Endothelial cell of umbilical vein (primary cell): ENCODE results near the gene CH25H. TPM values are rescaled to one million over a fixed set of nuclear protein-coding genes. Genes with fewer than 3 reads are reported as not detected.

ENCODE experiments used
- BruUV-seq: library from RNA; stranded (reverse); fragments of 400-500 nt; replicated peaks from 2 replicates; lab custom pipeline; 2021; lab: Mats Ljungman, UMichigan
- CTCF ChIA-PET: fragments of 300-600, 350-600 bp; sonication (Branson Sonifier 250); formaldehyde crosslinking; loops from one replicate; lab custom pipeline; 2021; ENCODE audit warnings: antibody characterized with exemption, inconsistent platforms; lab: Charles Lee
- POLR2A ChIA-PET: fragments of 300-600, 350-600 bp; sonication (Branson Sonifier 250); formaldehyde crosslinking; loops from one replicate; lab custom pipeline; 2021; ENCODE audit warnings: antibody characterized with exemption, inconsistent platforms; lab: Charles Lee
- DNase-seq: peaks from one replicate; pipeline ENCODE4 v3.0.0-alpha.2; 2011; ENCODE audit warnings: low read depth, low spot score
- FAIRE-seq: peaks from 2 replicates; lab custom pipeline; 2011; peaks lifted over from hg19 to GRCh38; lab: Jason Lieb, UNC
- H2AFZ ChIP-seq: 2 replicates; pipeline ENCODE4 v1.6.0; 2012; ENCODE audit warnings: low read depth, low read length, control low read depth, inconsistent platforms
- H3K27ac ChIP-seq: 2 replicates; pipeline ENCODE4 v1.5.1; 2011; ENCODE audit warnings: low read depth, mild to moderate bottlenecking, control low read depth, low read length, moderate library complexity; ENCODE audit not compliant: insufficient read depth
- H3K27me3 ChIP-seq, 2 experiments: 2 replicates each; pipeline versions ENCODE4 v1.6.0 to v1.6.1; 2011; ENCODE audit warnings: low read length in 2 of 2, mixed read lengths in 1 of 2; ENCODE audit not compliant: control insufficient read depth in 2 of 2, insufficient read depth in 2 of 2
- H3K36me3 ChIP-seq, 2 experiments: 2 replicates in 1 of 2; 3 replicates in 1 of 2; pipeline ENCODE4 v1.5.1; 2011; ENCODE audit warnings: low read length in 2 of 2, mild to moderate bottlenecking in 1 of 2, moderate library complexity in 1 of 2; ENCODE audit not compliant: control insufficient read depth in 2 of 2, insufficient read depth in 2 of 2; ENCODE audit errors: extremely low read depth in 1 of 2
- H3K4me1 ChIP-seq: 3 replicates; pipeline ENCODE4 v1.5.1; 2011; ENCODE audit warnings: mild to moderate bottlenecking, low read length; ENCODE audit not compliant: control insufficient read depth, insufficient read depth; ENCODE audit errors: extremely low read depth
- H3K4me2 ChIP-seq: 2 replicates; pipeline ENCODE4 v1.6.1; 2011; ENCODE audit warnings: low read length, control low read depth, mixed read lengths; ENCODE audit not compliant: insufficient read depth
- H3K4me3 ChIP-seq, 3 experiments: fragments of 200-600 bp in 1 of 3; sonication (generic), shearing (Covaris generic) in 1 of 3; replicated peaks in 1 of 3; 2 replicates each; pipeline ENCODE4 v1.5.1; 2011 to 2016; ENCODE audit warnings: control low read depth in 3 of 3, low read length in 3 of 3, mild to moderate bottlenecking in 2 of 3, inconsistent platforms in 1 of 3, low read depth in 1 of 3, moderate library complexity in 1 of 3; ENCODE audit not compliant: insufficient read depth in 1 of 3
- H3K79me2 ChIP-seq: 2 replicates; pipeline ENCODE4 v1.6.0; 2012; ENCODE audit warnings: low read length, inconsistent platforms; ENCODE audit not compliant: control insufficient read depth, insufficient read depth
- H3K9ac ChIP-seq: replicated peaks from 2 replicates; pipeline ENCODE3; 2011; ENCODE audit warnings: low read length, control low read depth; ENCODE audit not compliant: insufficient read depth; ENCODE audit errors: extremely low read depth
- H3K9me1 ChIP-seq: replicated peaks from 3 replicates; pipeline ENCODE4 v1.6.0; 2011; ENCODE audit warnings: mild to moderate bottlenecking, low read length; ENCODE audit not compliant: control insufficient read depth, insufficient read depth; ENCODE audit errors: extremely low read depth
- H3K9me3 ChIP-seq: replicated peaks from 2 replicates; pipeline ENCODE4 v1.5.1; 2012; ENCODE audit warnings: low read length, inconsistent platforms; ENCODE audit not compliant: control insufficient read depth, insufficient read depth
- H4K20me1 ChIP-seq: replicated peaks from 2 replicates; pipeline ENCODE3; 2011; ENCODE audit warnings: mild to moderate bottlenecking, low read length; ENCODE audit not compliant: control insufficient read depth, insufficient read depth; ENCODE audit errors: extremely low read depth
- GATA2 ChIP-seq: IDR thresholded peaks from 2 replicates; pipeline ENCODE4 v1.7.0; 2011; ENCODE audit warnings: low read depth, mild to moderate bottlenecking, moderate library complexity, mixed read lengths, low read length; ENCODE audit not compliant: insufficient read length, insufficient read depth
- JUN ChIP-seq: IDR thresholded peaks from 2 replicates; pipeline ENCODE4 v1.6.1; 2011; ENCODE audit warnings: borderline replicate concordance, low read depth; ENCODE audit not compliant: insufficient read length, insufficient read depth
- MYC ChIP-seq: IDR thresholded peaks from one replicate; pipeline ENCODE4 v1.6.1; 2011; ENCODE audit warnings: mild to moderate bottlenecking, low read depth, low read length
- POLR2A ChIP-seq: IDR thresholded peaks from 2 replicates; pipeline ENCODE4 v1.6.1; 2012; ENCODE audit warnings: low read depth, mild to moderate bottlenecking, control low read depth, low read length
- dilution Hi-C: fragments of 300-500 bp; cut with MboI; formaldehyde crosslinking; loops from one replicate; pipeline ENCODE4 v1.15.0; 2019; ENCODE audit warnings: low sequenced_read_pairs; ENCODE audit not compliant: extremely low pct_ligation_motif_present
- intact Hi-C: fragments of 100-400 bp; cut with micrococcal nuclease; formaldehyde crosslinking; loops from one replicate; pipeline ENCODE4 v1.10.0; 2022
- polyA plus RNA-seq, 4 experiments: library from polyadenylated mRNA; depleted of rRNA in 3 of 4; stranded (reverse) in 3 of 4; unstranded in 1 of 4; fragments of >200 nt; gene quantifications; 2 replicates each; pipeline versions ENCODE4 v1.2.1 to v1.2.3, GENCODE V29; 2011 to 2012; ENCODE audit warnings: missing spikeins in 1 of 4
- total RNA-seq: library from RNA; stranded (reverse); gene quantifications from 2 replicates; pipeline ENCODE4 v1.2.3, GENCODE V29; 2021
- TF ChIP-seq, protein P1 (sequence below): IDR thresholded peaks from 2 replicates; pipeline ENCODE4 v1.6.1; 2011; ENCODE audit not compliant: insufficient read depth, insufficient read length

The CH25H gene
- total and polyA plus RNA-seq, 2 donors (not counting 3 experiments of a cell fraction or from before 2014, with no cell fraction given), result 0.30 TPM; not detected in 1

- no peaks in the 10 kb centered on the region for H3K4me1 ChIP-seq
- intact Hi-C loops (no loop called here), dilution Hi-C loops (no loop called here)
- H3K27ac ChIP-seq, result no peak overlapping the region
- no peak for TF ChIP-seq JUN
- H3K9me1 ChIP-seq, result no peaks in the 10 kb centered on the region
- no peak overlapping the region for H3K9ac ChIP-seq
- H3K4me3 ChIP-seq, result no peak overlapping the region
- no TSS peak for BruUV-seq
- no peaks in the 10 kb centered on the region for H3K36me3 ChIP-seq
- H3K79me2 ChIP-seq, result no peaks in the 10 kb centered on the region
- no peaks in the 10 kb centered on the region for H4K20me1 ChIP-seq
- ChIA-PET CTCF (no interaction called here), POLR2A (no interaction called here)
- no peaks in the 10 kb centered on the region for H3K9me3 ChIP-seq
- DNase-seq, result no peak
- H2AFZ ChIP-seq, result no peak overlapping the region
- no peaks in the 10 kb centered on the region for H3K27me3 ChIP-seq
- no peak overlapping the region for H3K4me2 ChIP-seq
- FAIRE-seq, result no peak
These were observed 42.2 kb downstream of the CH25H start for GRCh38 chr10:89164920-89165319.

DNA sequence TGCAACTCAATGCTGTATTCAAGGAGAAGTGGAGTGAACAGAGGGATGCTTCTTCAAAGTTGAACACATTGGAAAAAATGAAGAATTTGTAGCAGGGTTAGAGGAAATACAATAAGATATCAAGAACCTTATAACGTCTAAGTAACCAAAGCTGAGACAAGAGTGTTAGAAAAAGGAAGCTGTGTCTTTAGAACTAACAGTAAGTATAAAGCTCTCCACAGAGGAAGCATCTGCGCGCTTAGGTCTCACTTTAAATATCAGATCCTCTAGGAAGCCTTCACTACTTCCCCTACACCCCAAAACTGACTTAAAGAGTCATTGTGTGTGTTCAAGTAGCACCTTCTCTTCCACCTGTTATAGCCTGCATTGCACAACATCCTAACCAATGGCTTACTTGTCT, 43.0 kb downstream of the CH25H start:
- Histone ChIP-seq H3K36me3 (no peaks in the 10 kb centered on the region), H3K4me2 (no peak overlapping the region), H3K9me3 (no peaks in the 10 kb centered on the region), H3K4me3 (no peak overlapping the region), H3K79me2 (no peaks in the 10 kb centered on the region), H3K9ac (no peak overlapping the region), H2AFZ (no peak overlapping the region), H3K9me1 (no peaks in the 10 kb centered on the region), H3K27me3 (no peaks in the 10 kb centered on the region), H3K27ac (no peak overlapping the region), H4K20me1 (no peaks in the 10 kb centered on the region), H3K4me1 (no peaks in the 10 kb centered on the region)
- intact Hi-C loops, result no loop called here
- ChIA-PET POLR2A (no interaction called here), CTCF (interaction anchor here (1.0 kb wide), 1 partner anchor 10 kb away, joined by 3 read pairs; no protein-coding TSS in a partner anchor)
- FAIRE-seq (no peak), DNase-seq (no peak)
- no peak for TF ChIP-seq GATA2
- no peak for TF ChIP-seq MYC
- TF ChIP-seq POLR2A, result no peak
- TF ChIP-seq, protein P1, sequence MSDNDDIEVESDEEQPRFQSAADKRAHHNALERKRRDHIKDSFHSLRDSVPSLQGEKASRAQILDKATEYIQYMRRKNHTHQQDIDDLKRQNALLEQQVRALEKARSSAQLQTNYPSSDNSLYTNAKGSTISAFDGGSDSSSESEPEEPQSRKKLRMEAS, result no peak
- BruUV-seq, result no TSS peak
- dilution Hi-C loops, result no loop called here
